Stimulated activated CD8-positive, alpha-beta memory T cell treated with anti-CD3 and anti-CD28 coated beads, Interleukin-12 subunit alpha, Interleukin-12 subunit beta, amount 100 ng/mL, for 24 hours (primary cell): Measurements from ENCODE around the gene TOM1.

Experiments
- DNase-seq: peaks from one replicate; pipeline ENCODE4 v3.0.0-alpha.2; 2020; ENCODE audit errors: extremely low read depth

TOM1 gene

GRCh38 chr22:35307372-35307771 lies 7.7 kb downstream of the TOM1 start:
- no peak for DNase-seq

DNA sequence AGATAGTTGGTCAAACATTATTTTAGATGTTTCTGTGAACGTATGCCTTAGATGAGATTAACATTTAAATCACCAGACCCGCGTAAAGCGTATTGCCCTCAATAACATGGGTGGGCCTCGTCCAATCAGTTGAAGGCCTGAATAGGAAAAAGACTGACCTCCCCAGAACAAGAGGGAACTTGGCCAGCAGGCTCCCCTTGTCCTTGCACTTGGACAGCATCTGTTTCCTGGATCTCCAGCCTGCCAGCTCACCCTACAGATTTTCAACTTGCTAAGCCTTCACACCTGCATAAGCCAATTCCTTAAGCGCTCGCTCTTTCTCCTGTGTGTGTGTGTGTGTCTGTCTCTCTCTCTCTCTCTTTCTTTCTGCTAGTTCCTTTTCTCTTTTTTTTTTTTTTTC lies 8.2 kb downstream of the TOM1 start:
- DNase-seq = no peak

GRCh38 chr22:35308480-35309021 lies 8.9 kb downstream of the TOM1 start:
- no peak for DNase-seq

DNA sequence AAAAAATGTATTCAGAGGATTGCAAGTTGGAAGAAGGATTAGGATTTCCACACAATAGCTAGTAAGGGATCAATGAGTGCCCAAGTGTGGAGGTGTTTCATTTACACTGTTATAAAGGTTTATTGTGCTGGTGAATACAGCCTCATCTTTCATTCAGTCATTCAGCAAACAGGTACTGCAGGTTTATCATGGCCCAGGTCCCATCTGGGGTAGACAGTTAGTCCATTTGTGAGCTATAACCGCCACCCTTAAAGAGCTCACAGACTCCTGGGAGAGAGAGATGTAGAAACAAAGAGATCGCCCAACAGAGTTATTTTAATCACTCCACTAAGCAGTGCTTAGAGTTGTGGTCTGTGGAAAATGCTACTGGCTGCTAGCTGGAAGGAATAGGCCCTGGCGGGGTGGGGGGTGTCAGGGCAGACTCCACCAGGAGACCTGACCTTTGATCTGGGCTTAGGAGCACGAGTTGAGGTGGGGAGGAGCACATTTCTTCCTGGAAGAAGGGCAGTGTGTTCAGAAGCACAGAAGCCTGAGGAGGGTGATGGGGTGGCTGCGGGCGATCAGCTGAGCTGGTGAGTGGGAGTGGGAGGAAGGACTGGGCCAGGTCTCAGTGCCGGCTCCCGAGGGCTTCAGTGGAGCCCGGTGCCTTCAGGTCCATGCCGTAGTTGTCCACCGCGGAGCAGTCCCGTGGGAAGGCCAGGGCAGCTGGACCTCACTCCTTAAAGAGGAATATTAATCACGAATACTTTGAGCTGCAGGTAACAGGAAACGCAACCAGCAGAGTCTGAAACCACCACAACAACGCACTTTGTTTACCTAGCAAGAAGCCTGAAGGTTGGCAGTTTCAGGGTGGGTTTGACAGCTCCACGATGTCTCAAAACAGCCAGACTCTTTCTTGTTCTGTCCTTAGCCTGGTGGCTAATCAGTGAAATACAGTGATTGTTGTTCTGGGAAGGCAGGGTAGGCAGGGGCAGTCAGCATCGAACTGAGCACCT lies 11.2 kb downstream of the TOM1 start:
- DNase-seq = no peak

DNA sequence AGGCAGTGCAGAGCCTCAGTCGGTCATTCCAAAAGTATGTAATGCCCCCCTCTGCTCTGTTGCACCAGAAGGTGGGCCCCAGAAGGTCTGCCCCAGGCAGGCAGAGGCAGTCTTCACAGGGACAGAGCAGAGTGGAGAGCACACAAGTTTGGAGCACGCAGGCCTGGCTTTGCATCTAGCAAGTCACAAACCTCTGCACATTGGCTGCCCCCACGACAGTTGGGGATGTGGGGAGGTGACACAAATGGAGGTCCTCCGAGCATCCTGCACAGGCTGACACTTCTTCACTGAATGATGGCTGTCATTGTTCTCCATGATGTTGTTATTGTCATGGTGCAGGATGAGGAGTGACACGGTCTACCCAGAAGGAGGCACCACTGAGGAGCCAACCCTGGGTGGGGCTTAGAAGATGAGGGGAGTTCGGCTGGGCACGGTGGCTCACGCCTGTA lies 11.9 kb downstream of the TOM1 start:
- DNase-seq = no peak

- no peak for DNase-seq
These were observed 12.7 kb downstream of the TOM1 start for GRCh38 chr22:35312198-35313059.

GRCh38 chr22:35313311-35314121 lies 13.8 kb downstream of the TOM1 start:
- no peak for DNase-seq

DNA sequence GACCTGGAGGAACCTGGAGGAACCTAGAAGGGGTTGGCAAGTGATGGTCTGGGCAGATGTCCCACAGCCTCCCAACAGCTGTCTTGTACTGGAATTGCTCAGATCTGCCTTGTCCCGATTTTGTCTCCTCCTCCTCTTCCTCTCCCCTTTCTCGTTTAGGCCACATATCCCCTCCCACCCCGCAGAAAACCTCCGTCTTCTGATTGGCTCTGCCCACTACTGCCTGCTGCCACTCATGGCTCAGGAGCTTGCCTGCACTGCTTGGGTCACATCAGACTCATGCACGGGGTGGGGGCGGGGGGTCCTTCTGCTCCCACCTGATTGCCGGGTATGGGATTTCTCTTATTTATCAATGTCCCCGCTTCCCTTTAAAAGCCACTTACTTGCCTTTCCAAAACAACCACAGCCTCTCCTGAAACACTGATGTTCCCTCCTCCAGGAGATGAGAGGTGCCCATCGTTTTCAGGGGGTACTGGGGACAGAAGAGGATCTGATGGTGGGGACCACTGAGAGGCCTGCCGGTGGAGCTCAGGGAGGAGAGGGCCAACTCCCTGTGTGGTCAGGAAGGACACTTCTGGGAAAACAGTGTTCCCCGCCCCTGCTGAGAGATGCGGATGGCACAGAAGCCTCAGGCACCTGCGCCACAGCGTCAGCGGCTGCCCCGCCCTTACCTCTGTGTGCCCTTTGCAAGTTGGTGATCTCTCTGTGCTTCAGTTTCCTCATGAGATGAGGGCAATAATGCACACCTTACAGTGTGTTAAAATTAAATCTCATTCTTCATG lies 14.7 kb downstream of the TOM1 start:
- no peak for DNase-seq

GRCh38 chr22:35315141-35315854 lies 15.6 kb downstream of the TOM1 start:
- no peak for DNase-seq

- no peak for DNase-seq
These were observed 16.4 kb downstream of the TOM1 start for GRCh38 chr22:35315855-35316745.

GRCh38 chr22:35316751-35317150 lies 17.1 kb downstream of the TOM1 start:
- no peak for DNase-seq

GRCh38 chr22:35317680-35318290 lies 18.1 kb downstream of the TOM1 start:
- no peak for DNase-seq

DNA sequence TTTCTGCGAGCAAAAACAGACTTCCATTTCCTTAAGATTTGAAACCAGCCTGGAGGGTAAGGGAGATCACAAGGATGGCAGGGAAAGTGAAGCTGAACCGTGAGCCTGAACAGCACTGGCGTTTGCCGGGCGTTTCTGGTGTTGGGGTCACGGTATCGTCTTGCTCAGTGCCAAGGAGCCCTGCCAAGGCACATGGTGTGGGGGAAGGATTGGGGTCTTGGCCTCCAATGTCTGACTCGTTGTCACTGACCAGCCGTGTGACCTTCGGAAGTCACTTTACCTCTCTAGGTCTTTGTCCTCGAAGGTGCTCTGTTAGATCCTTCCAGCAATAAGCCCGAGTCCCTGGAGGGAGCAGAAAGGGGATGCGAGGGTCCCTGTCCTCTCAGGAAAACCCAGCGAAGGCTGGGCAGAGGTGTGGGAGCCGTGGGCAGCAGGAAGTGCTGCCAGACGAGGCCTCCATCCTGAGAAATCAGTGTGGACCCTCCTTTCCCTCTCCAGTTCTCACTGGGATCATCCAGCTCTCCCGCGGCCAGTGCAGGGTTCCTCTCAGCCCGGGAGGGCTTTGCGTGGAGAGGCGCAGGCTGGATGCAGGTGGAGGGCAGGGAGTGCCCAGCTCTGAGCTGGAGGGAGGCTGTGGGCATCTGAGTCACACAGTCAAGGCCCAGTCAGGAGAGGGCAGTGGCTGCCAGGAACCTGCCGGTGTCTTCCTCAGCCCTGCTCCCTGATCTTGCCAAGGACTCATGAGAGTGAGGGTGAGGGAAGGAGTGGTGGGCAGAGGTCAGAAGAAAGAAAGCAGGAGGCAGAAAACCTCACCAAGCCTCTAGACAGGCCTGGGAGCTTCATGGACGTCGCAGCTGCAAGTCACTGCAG lies 18.9 kb downstream of the TOM1 start:
- no peak for DNase-seq

DNA sequence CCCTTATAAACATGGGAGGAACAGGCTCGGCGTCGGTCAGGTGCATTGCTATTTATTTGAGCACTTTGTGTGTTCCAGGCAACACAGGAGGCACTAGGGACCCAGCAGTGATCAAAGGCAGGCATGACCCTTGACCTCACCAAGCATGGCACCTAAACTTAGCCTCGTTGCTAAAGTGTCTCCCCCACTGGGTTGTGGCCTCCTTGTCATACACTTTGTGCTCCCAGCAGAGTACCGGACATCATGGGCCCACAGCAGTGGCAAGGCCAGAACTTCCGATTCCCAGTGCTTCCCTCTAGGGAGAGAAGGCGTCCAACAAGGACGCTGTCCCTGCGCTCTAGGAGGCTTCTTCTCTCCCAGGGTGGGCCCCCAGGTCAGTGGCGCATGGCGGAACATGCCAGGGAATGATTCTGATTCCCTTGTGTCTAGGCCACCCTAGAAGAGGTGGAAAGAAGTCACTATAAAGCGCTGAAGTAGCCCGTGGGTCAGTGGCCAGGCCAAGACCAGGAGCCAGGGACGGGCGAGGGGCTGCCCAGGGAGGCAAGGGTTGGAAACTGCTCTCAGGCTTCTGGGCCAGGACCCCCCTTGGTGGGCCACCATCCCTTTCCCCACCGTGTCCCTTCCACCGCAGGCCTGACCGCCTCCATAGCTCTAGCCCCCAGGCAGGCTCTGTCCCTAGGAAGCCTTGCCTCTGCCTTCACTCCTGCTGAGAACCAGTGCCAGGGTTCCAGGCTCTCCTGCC lies 19.7 kb downstream of the TOM1 start:
- no peak for DNase-seq

DNA sequence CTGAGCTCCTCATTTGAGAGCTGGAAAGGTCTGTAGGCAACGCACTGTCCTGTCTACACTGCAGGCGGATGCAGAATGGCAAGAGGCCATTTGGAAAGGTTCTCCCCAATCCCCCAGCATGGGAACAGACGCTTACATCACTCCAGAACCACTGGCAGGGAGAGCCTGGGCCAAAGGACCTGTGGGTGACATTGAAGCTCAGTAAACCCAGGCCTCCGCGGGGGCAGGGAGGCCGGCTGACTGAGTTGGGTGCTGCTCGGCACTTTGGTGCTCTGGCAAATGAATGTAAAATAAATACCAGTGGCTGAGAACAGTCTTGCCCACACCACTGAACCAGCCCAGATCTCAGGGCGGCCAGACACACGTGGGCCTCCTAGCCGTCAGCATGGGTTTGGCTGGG lies 22.4 kb downstream of the TOM1 start:
- no peak for DNase-seq

GRCh38 chr22:35322893-35323292 lies 23.2 kb downstream of the TOM1 start:
- no peak for DNase-seq

DNA sequence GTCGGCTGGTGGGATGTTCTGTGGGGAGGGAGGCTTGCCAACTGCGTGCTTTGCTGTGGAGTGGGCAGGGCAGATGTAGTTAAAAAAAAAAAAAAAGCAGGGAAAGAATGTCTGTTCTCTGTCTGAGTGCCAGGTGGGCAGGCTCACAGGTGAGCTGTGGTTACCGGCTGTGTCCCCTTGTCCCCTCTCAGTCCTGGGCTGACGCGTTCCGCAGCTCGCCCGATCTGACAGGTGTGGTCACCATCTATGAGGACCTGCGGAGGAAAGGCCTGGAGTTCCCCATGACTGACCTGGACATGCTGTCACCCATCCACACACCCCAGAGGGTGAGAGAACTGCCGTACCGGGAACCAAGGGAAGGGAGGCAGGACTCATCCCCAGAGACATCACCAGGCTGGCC lies 23.6 kb downstream of the TOM1 start:
- no peak for DNase-seq
